HCT116 (cell line): ENCODE results near the gene OR5K2. TPM values are rescaled to one million over a fixed set of nuclear protein-coding genes. Genes with fewer than 3 reads are reported as not detected.

Experiments
- ATAC-seq: fragments of 200-7000 bp; cut with Tn5 transposase; 2 replicates; pipeline ENCODE4 v1.9.1; 2020; ENCODE audit warnings: mild to moderate bottlenecking, moderate library complexity
- BruUV-seq: library from RNA; stranded (reverse); fragments of 400-500 nt; replicated peaks from 2 replicates; lab custom pipeline; 2021; lab: Mats Ljungman, UMichigan
- CTCF ChIA-PET: fragments of 300-600 bp; sonication (Branson Sonifier 250); formaldehyde crosslinking; loops from one replicate; lab custom pipeline; 2021; ENCODE audit warnings: antibody characterized with exemption; lab: Charles Lee
- POLR2A ChIA-PET: fragments of 300-600, 350-600 bp; sonication (Branson Sonifier 250); formaldehyde crosslinking; loops from one replicate; lab custom pipeline; 2021; ENCODE audit warnings: antibody characterized with exemption; lab: Charles Lee
- RAD21 ChIA-PET, 2 experiments: fragments of 300-600 bp; sonication (Branson Sonifier 250); formaldehyde crosslinking; loops; one replicate each; lab custom pipeline; 2023; ENCODE audit warnings: low total read pairs in 2 of 2; ENCODE audit not compliant: uncharacterized antibody in 2 of 2, unreplicated experiment in 2 of 2, low non-redundant PET in 1 of 2; lab: Charles Lee
- DNase-seq: peaks from one replicate; pipeline ENCODE4 v3.0.0-alpha.2; 2010; ENCODE audit warnings: low read depth, low spot score
- H2AFZ ChIP-seq: fragments of 200-600 bp; shearing (Covaris generic), sonication (generic); 2 replicates; pipeline ENCODE4 v1.6.1; 2017; ENCODE audit warnings: low read depth, mixed run types, mixed read lengths, antibody characterized with exemption, low read length; ENCODE audit not compliant: poor library complexity, severe bottlenecking
- H3K27ac ChIP-seq: 2 replicates; pipeline ENCODE4 v1.5.1; 2012; ENCODE audit warnings: low read depth, low read length
- H3K27me3 ChIP-seq: fragments of 200-600 bp; sonication (generic); 2 replicates; pipeline ENCODE4 v1.6.1; 2016; ENCODE audit warnings: mixed run types, low read length, mixed read lengths; ENCODE audit not compliant: insufficient read depth
- H3K36me3 ChIP-seq, 2 experiments: fragments of 200-500 bp in 1 of 2; fragments of 200-600 bp in 1 of 2; sonication (Bioruptor generic) in 1 of 2; sonication (generic) in 1 of 2; 2 replicates each; pipeline versions ENCODE4 v1.5.1 to v1.6.1; 2014 to 2016; ENCODE audit warnings: low read length in 2 of 2, inconsistent platforms in 1 of 2, mixed read lengths in 1 of 2, mixed run types in 1 of 2; ENCODE audit not compliant: insufficient read depth in 2 of 2, control insufficient read depth in 1 of 2
- H3K4me1 ChIP-seq, 2 experiments: fragments of 200-600 bp in 1 of 2; sonication (generic) in 1 of 2; 2 replicates each; pipeline versions ENCODE4 v1.5.1 to v1.6.1; 2012 to 2017; ENCODE audit warnings: low read length in 2 of 2, inconsistent platforms in 1 of 2, mild to moderate bottlenecking in 1 of 2, mixed read lengths in 1 of 2, mixed run types in 1 of 2, moderate library complexity in 1 of 2; ENCODE audit not compliant: insufficient read depth in 2 of 2, control insufficient read depth in 1 of 2
- H3K4me2 ChIP-seq: fragments of 200-600 bp; sonication (generic); 2 replicates; pipeline ENCODE4 v1.6.1; 2017; ENCODE audit warnings: mixed run types, low read length, mixed read lengths
- H3K4me3 ChIP-seq, 2 experiments: fragments of 200-600 bp in 1 of 2; sonication (generic) in 1 of 2; replicated peaks in 1 of 2; 2 replicates each; pipeline ENCODE4 v1.5.1; 2011 to 2016; ENCODE audit warnings: low read length in 2 of 2, control low read depth in 1 of 2, low read depth in 1 of 2, mild to moderate bottlenecking in 1 of 2, mixed read lengths in 1 of 2, mixed run types in 1 of 2
- H3K79me2 ChIP-seq: fragments of 200-600 bp; sonication (generic); 2 replicates; pipeline ENCODE4 v1.6.1; 2017; ENCODE audit warnings: mild to moderate bottlenecking, mixed run types, low read length, moderate library complexity, mixed read lengths; ENCODE audit not compliant: insufficient read depth
- H3K9ac ChIP-seq: fragments of 200-600 bp; sonication (generic); 2 replicates; pipeline ENCODE4 v1.6.1; 2016; ENCODE audit warnings: low read length, mixed read lengths
- H3K9me2 ChIP-seq: fragments of 200-600 bp; sonication (generic), shearing (Covaris generic); 2 replicates; pipeline ENCODE4 v1.6.1; 2017; ENCODE audit warnings: mixed run types, mild to moderate bottlenecking, moderate library complexity; ENCODE audit not compliant: insufficient read depth
- H3K9me3 ChIP-seq, 2 experiments: fragments of 200-500 bp in 1 of 2; fragments of 200-600 bp in 1 of 2; sonication (Bioruptor generic) in 1 of 2; sonication (generic) in 1 of 2; 2 replicates each; pipeline ENCODE4 v1.6.1; 2014 to 2017; ENCODE audit warnings: low read length in 2 of 2, mixed read lengths in 2 of 2, inconsistent platforms in 1 of 2, low read depth in 1 of 2, mild to moderate bottlenecking in 1 of 2, mixed run types in 1 of 2, moderate library complexity in 1 of 2; ENCODE audit not compliant: control insufficient read depth in 1 of 2, insufficient read depth in 1 of 2
- H4K20me1 ChIP-seq: fragments of 200-600 bp; sonication (generic), shearing (Covaris generic); 2 replicates; pipeline ENCODE4 v1.6.1; 2017; ENCODE audit warnings: mixed run types, mild to moderate bottlenecking, moderate library complexity; ENCODE audit not compliant: insufficient read depth
- ATF3 ChIP-seq: IDR thresholded peaks from 2 replicates; pipeline ENCODE4 v1.6.1; 2012
- CEBPB ChIP-seq: IDR thresholded peaks from 2 replicates; pipeline ENCODE4 v1.6.1; 2012; ENCODE audit warnings: low read depth
- EGR1 ChIP-seq: IDR thresholded peaks from 2 replicates; pipeline ENCODE4 v1.6.1; 2012; ENCODE audit warnings: low read depth
- JUND ChIP-seq: IDR thresholded peaks from 2 replicates; pipeline ENCODE4 v1.6.1; 2012
- MAX ChIP-seq: IDR thresholded peaks from 2 replicates; pipeline ENCODE4 v1.6.1; 2012
- REST ChIP-seq: IDR thresholded peaks from 2 replicates; pipeline ENCODE4 v1.6.1; 2012; ENCODE audit warnings: low read depth
- SP1 ChIP-seq: IDR thresholded peaks from 2 replicates; pipeline ENCODE4 v1.6.1; 2012; ENCODE audit warnings: low read depth
- intact Hi-C: fragments of 100-400 bp; cut with micrococcal nuclease; formaldehyde crosslinking; loops from 2 replicates; pipeline ENCODE4 v1.10.0; 2022
- total RNA-seq: library from RNA; stranded (reverse); gene quantifications from one replicate; pipeline ENCODE4 v1.2.1, GENCODE V29; 2021; ENCODE audit not compliant: unreplicated experiment

OR5K2 gene
- total RNA-seq, 1 experiment from 2014 or later, result not detected

- H3K4me3 ChIP-seq, result no peak overlapping the region
- TF ChIP-seq MAX (no peak), CEBPB (no peak), SP1 (no peak), ATF3 (no peak), JUND (no peak), REST (no peak), EGR1 (no peak)
- no peak overlapping the region for H2AFZ ChIP-seq
- no peaks in the 10 kb centered on the region for H3K79me2 ChIP-seq
- no peaks in the 10 kb centered on the region for H3K9me2 ChIP-seq
- peak overlapping the region; percentile 15; the same call in 1 of the 2 replicates for H3K4me2 ChIP-seq
- peaks cover 20 to 21% of the 10 kb centered on the region in 2 experiments; a peak in 3 of 4 replicates for H3K4me1 ChIP-seq
- H3K9me3 ChIP-seq, result no peaks in the 10 kb centered on the region
- no peaks in the 10 kb centered on the region for H3K36me3 ChIP-seq
- no peaks in the 10 kb centered on the region for H3K27me3 ChIP-seq
- H3K9ac ChIP-seq, result no peak overlapping the region
- CTCF ChIA-PET, result no interaction called here
- H4K20me1 ChIP-seq, result no peaks in the 10 kb centered on the region
- no peak for DNase-seq
- H3K27ac ChIP-seq, result no peak overlapping the region
- RAD21 ChIA-PET, result no interaction called here
- POLR2A ChIA-PET, result interaction anchor here (0.7 to 1.8 kb wide), 3 partner anchors 9 to 22 kb away, joined by 4 to 6 read pairs (median 5); no protein-coding TSS in a partner anchor
- intact Hi-C loops, result no loop called here
- BruUV-seq, result no TSS peak
- ATAC-seq, result no peak
These were observed 7.1 kb downstream of the OR5K2 start for GRCh38 chr3:98504539-98504938.
